GM12801 (cell line): Measurements from ENCODE around the gene PJA1.

Source experiments
- CTCF ChIP-seq: IDR thresholded peaks from one replicate; pipeline ENCODE4 v1.5.1; 2011; ENCODE audit warnings: control low read depth; ENCODE audit not compliant: insufficient read length; ENCODE audit errors: extremely low read depth

Gene PJA1

GRCh38 chrX:69131886-69132285 lies 33.4 kb downstream of the PJA1 start:
- TF ChIP-seq CTCF = no peak

GRCh38 chrX:69130439-69130838 lies 34.8 kb downstream of the PJA1 start:
- TF ChIP-seq CTCF = no peak

GRCh38 chrX:69128588-69128987 lies 36.7 kb downstream of the PJA1 start:
- TF ChIP-seq CTCF = no peak

- no peak for TF ChIP-seq CTCF
Observed at GRCh38 chrX:69127466-69127865, 37.8 kb downstream of the PJA1 start.

GRCh38 chrX:69126642-69127041 lies 38.6 kb downstream of the PJA1 start:
- no peak for TF ChIP-seq CTCF

GRCh38 chrX:69125094-69125493 lies 40.2 kb downstream of the PJA1 start:
- TF ChIP-seq CTCF = no peak

- no peak for TF ChIP-seq CTCF
Observed at GRCh38 chrX:69124108-69124507, 41.1 kb downstream of the PJA1 start.

GRCh38 chrX:69123481-69123880 lies 41.8 kb downstream of the PJA1 start:
- no peak for TF ChIP-seq CTCF
